MCF 10A (cell line): ENCODE data around the gene SLC23A1. TPM values are rescaled to one million over a fixed set of nuclear protein-coding genes. Genes with fewer than 3 reads are reported as not detected.

Experiments used
- BruUV-seq: library from RNA; stranded (reverse); fragments of 400-500 nt; replicated peaks from 2 replicates; lab custom pipeline; 2021; lab: Mats Ljungman, UMichigan
- CTCF ChIA-PET: fragments of 300-600 bp; sonication (Branson Sonifier 250); formaldehyde crosslinking; extraction: SDS; loops from one replicate; lab custom pipeline; 2021; ENCODE audit warnings: antibody characterized with exemption, inconsistent platforms; lab: Yijun Ruan, JAX
- POLR2A ChIA-PET: fragments of 300-600, 350-650 bp; sonication (Branson Sonifier 250); formaldehyde crosslinking; extraction: SDS; loops from one replicate; lab custom pipeline; 2020; ENCODE audit warnings: antibody characterized with exemption, inconsistent platforms; lab: Yijun Ruan, JAX
- DNase-seq: peaks from one replicate; pipeline ENCODE4 v3.0.0-alpha.2; 2018; ENCODE audit not compliant: unreplicated experiment
- H3K27ac Mint-ChIP-seq: one replicate; pipeline ENCODE4 v1.8.0; 2022; ENCODE audit warnings: mild to moderate bottlenecking, low read depth, mixed read lengths; ENCODE audit not compliant: unreplicated experiment
- H3K27me3 Mint-ChIP-seq: one replicate; pipeline ENCODE4 v1.8.0; 2022; ENCODE audit warnings: mixed read lengths; ENCODE audit not compliant: insufficient read depth, unreplicated experiment
- H3K36me3 Mint-ChIP-seq: one replicate; pipeline ENCODE4 v1.8.0; 2022; ENCODE audit warnings: mild to moderate bottlenecking, moderate library complexity, mixed read lengths; ENCODE audit not compliant: insufficient read depth, unreplicated experiment
- H3K4me1 Mint-ChIP-seq: one replicate; pipeline ENCODE4 v1.8.0; 2022; ENCODE audit warnings: mixed read lengths; ENCODE audit not compliant: insufficient read depth, unreplicated experiment
- H3K4me3 Mint-ChIP-seq: one replicate; pipeline ENCODE4 v1.8.0; 2022; ENCODE audit warnings: mild to moderate bottlenecking, moderate library complexity, mixed read lengths; ENCODE audit not compliant: unreplicated experiment
- H3K9me3 Mint-ChIP-seq: one replicate; pipeline ENCODE4 v1.8.0; 2022; ENCODE audit warnings: mixed read lengths; ENCODE audit not compliant: unreplicated experiment
- intact Hi-C: fragments of 100-400 bp; cut with micrococcal nuclease; formaldehyde crosslinking; loops from 2 replicates; pipeline ENCODE4 v1.14.1; 2022
- total RNA-seq: library from RNA; stranded (reverse); gene quantifications from 2 replicates; pipeline ENCODE4 v1.2.3, GENCODE V29; 2022
- TF ChIP-seq, protein P1 (sequence below): fragments of 200-600 bp; IDR thresholded peaks from one replicate; pipeline ENCODE4 v1.8.0; 2022; ENCODE audit warnings: antibody characterized with exemption, mild to moderate bottlenecking; ENCODE audit not compliant: unreplicated experiment

SLC23A1 gene
- total RNA-seq, 1 experiment from 2014 or later = not detected

DNA sequence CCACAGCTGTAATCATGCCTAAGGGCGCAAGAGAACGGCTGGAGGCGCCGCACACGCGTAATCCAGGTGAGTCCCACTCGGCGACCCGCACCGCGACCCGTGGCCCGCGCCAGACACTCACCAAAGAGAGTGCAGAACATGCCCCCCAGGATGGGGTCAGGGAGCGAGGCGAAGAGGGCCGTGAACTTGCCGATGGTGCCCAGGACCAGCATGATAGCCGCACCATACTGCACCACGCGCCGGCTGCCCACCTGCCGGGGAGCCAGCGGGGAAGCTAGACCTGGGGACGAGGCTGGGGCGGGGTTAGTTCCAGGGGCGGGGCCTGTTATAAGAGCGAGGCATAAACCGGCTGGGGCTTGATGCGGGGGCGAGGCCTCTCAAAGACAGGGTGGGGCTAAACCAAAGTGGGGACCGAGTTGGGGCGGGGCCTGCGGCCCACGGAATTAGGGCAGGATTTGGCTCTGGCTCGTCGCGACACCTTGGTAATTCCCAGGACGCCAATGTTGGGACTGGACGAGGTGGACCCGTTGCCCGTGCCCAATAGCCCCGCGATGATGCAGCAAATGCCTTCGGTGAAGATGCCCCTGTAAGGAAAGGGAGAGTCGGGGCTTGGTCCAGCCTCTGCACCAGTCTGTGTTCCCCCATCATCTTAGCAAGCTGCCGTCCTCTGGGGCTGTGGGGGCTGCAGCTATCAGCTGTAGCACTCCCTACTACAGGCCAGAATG, 4.8 kb downstream of the SLC23A1 start:
- no peak for DNase-seq
- Mint-ChIP-seq H3K36me3 (peaks cover 11% of the 10 kb centered on the region), H3K4me1 (peaks cover 12% of the 10 kb centered on the region), H3K4me3 (no peak overlapping the region), H3K27ac (no peak overlapping the region), H3K27me3 (no peaks in the 10 kb centered on the region), H3K9me3 (no peaks in the 10 kb centered on the region)
- intact Hi-C loops = no loop called here
- ChIA-PET CTCF (interaction anchor here (0.9 kb wide), 1 partner anchor 20 kb away, joined by 3 read pairs; no protein-coding TSS in a partner anchor), POLR2A (interaction anchor here (0.6 to 0.9 kb wide), 2 partner anchors 9 to 37 kb away, joined by 3 read pairs; partner anchors contain the start of gene PAIP2)
- TF ChIP-seq, protein P1, sequence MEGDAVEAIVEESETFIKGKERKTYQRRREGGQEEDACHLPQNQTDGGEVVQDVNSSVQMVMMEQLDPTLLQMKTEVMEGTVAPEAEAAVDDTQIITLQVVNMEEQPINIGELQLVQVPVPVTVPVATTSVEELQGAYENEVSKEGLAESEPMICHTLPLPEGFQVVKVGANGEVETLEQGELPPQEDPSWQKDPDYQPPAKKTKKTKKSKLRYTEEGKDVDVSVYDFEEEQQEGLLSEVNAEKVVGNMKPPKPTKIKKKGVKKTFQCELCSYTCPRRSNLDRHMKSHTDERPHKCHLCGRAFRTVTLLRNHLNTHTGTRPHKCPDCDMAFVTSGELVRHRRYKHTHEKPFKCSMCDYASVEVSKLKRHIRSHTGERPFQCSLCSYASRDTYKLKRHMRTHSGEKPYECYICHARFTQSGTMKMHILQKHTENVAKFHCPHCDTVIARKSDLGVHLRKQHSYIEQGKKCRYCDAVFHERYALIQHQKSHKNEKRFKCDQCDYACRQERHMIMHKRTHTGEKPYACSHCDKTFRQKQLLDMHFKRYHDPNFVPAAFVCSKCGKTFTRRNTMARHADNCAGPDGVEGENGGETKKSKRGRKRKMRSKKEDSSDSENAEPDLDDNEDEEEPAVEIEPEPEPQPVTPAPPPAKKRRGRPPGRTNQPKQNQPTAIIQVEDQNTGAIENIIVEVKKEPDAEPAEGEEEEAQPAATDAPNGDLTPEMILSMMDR = no peak
- BruUV-seq = no TSS peak

DNA sequence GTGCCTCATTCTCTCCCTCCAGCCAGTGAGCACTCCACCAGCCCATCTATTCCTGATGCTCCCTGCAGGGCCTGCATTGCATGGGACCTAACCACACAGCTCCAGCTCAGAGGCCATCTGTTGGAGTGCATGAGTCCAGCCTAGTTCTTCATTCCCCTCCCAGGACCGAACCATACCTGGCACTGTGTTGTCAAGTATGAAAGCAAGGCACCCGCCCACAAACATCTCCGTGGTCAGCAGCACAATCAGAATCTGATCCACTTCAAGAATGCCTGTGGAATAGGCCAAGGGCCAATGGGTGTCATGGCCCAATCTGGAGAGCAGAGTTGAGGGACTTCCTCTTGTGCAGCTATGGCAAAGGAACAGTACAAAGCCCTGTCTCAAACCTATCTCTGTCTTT, 5.9 kb downstream of the SLC23A1 start:
- no peak for DNase-seq
- H3K4me3 Mint-ChIP-seq = no peak overlapping the region
- H3K9me3 Mint-ChIP-seq = no peaks in the 10 kb centered on the region
- TF ChIP-seq, protein P1 = no peak
- no TSS peak for BruUV-seq
- ChIA-PET POLR2A (interaction anchor here (0.6 to 0.9 kb wide), 2 partner anchors 8 to 33 kb away, joined by 3 to 5 read pairs; no protein-coding TSS in a partner anchor), CTCF (no interaction called here)
- H3K27ac Mint-ChIP-seq = no peak overlapping the region
- H3K4me1 Mint-ChIP-seq = peaks cover 11% of the 10 kb centered on the region
- intact Hi-C loops = no loop called here
- peaks cover 19% of the 10 kb centered on the region for H3K36me3 Mint-ChIP-seq
- H3K27me3 Mint-ChIP-seq = no peaks in the 10 kb centered on the region

DNA sequence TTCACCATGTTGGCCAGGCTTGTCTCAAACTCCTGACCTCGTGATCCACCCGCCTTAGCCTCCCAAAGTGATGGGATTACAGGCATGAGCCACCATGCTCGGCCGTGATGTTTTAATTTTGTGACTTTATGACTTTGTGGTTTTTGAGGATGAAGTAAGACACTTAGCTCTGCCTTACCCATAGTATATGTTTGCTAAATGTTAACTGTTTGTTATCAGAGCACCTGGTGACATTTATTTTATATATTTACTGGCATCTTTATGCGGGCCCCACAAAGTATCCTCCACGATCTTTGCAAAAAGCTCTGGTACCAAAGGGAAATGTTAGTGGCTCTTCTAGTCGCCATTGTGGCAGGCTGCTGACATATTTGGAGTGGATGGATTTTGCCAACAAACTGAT, 6.7 kb downstream of the SLC23A1 start:
- no peak for DNase-seq
- no peaks in the 10 kb centered on the region for H3K27me3 Mint-ChIP-seq
- no TSS peak for BruUV-seq
- CTCF ChIA-PET = interaction anchor here (0.7 to 1.5 kb wide), 4 partner anchors 11 to 411 kb away, joined by 3 to 4 read pairs (median 4); no protein-coding TSS in a partner anchor
- no peak overlapping the region for H3K4me3 Mint-ChIP-seq
- peaks cover 22% of the 10 kb centered on the region for H3K36me3 Mint-ChIP-seq
- POLR2A ChIA-PET = interaction anchor here (0.6 kb wide), 1 partner anchor 362 kb away, joined by 3 read pairs; no protein-coding TSS in a partner anchor
- H3K4me1 Mint-ChIP-seq = peaks cover 11% of the 10 kb centered on the region
- intact Hi-C loops = no loop called here
- H3K27ac Mint-ChIP-seq = no peak overlapping the region
- no peaks in the 10 kb centered on the region for H3K9me3 Mint-ChIP-seq
- TF ChIP-seq, protein P1 = no peak

DNA sequence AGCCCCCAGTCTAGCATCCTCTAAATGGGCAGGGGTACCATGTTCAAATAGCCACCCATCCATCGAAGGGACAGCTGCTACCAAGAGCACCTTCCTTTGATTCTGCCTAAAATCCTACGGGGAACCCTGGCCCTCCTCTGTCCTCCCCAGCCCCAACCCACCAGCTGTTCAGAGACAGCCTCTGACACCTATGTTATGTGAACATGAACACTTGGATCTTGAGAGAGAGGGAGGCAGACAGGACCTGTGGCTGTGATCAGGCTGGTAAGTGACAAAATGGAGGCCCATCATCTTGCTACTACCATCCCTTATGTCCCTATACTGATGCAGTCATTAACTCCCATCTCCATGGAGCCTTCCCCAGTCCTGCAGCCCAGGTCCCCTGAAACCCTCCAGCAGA, 8.2 kb downstream of the SLC23A1 start:
- no TSS peak for BruUV-seq
- Mint-ChIP-seq H3K36me3 (peaks cover 37% of the 10 kb centered on the region), H3K9me3 (no peaks in the 10 kb centered on the region), H3K4me3 (no peak overlapping the region), H3K27me3 (no peaks in the 10 kb centered on the region), H3K4me1 (peaks cover 11% of the 10 kb centered on the region), H3K27ac (no peak overlapping the region)
- DNase-seq = no peak
- ChIA-PET CTCF (interaction anchor here (0.6 to 1.7 kb wide), 6 partner anchors 13 to 259 kb away, joined by 3 to 7 read pairs (median 3); no protein-coding TSS in a partner anchor), POLR2A (interaction anchor here (0.5 to 4.1 kb wide), 7 partner anchors 10 to 1425 kb away, joined by 3 to 44 read pairs (median 5); partner anchors contain the start of genes PAIP2 and SPATA24)
- intact Hi-C loops = no loop called here
- TF ChIP-seq, protein P1 = no peak
